ENCODE measurements around the gene ZNF45.
"Not testable (repeated sequence)": the region's sequence is repeated elsewhere in the genome, so short reads cannot be mapped to it uniquely, and the experiment has no call there.

The ZNF45 gene

GRCh38 chr19:43872547-43873336 is 62.3 kb downstream of the ZNF45 start:
- ChIA-PET CTCF (no interaction called here), POLR2A (no interaction called here)
- TF ChIP-seq CTCF (IDR thresholded peaks at IDR 0.05; ENCODE audit: control extremely low read depth, extremely low read depth, low read depth, missing control alignments), result no peak
- no peak for DNase-seq (ENCODE audit: extremely low spot score)

- POLR2A ChIA-PET; CTCF ChIA-PET; DNase-seq (ENCODE audit: extremely low spot score): not testable (repeated sequence)
Observed at GRCh38 chr19:43866923-43867322, 68.2 kb downstream of the ZNF45 start.
